H1 (cell line): ENCODE data around the gene RETREG1. TPM values are rescaled to one million over a fixed set of nuclear protein-coding genes. Genes with fewer than 3 reads are reported as not detected.

ENCODE experiments used
- BACH1 ChIP-seq: IDR thresholded peaks from 2 replicates; pipeline ENCODE4 v1.6.1; 2012; ENCODE audit warnings: low read length, improper control_type of control experiment
- CBX5 ChIP-seq: fragments of 300-800, 300-1000 bp; sonication (generic); IDR thresholded peaks from 2 replicates; pipeline ENCODE4 v1.7.1; 2016; ENCODE audit warnings: antibody characterized with exemption, low read length, low read depth
- EGR1 ChIP-seq: IDR thresholded peaks from 2 replicates; pipeline ENCODE4 v1.6.1; 2011; ENCODE audit warnings: low read depth, low read length, borderline replicate concordance
- FOSL1 ChIP-seq: IDR thresholded peaks from 2 replicates; pipeline ENCODE4 v1.6.1; 2011; ENCODE audit warnings: mild to moderate bottlenecking, low read depth, low read length, moderate library complexity; ENCODE audit not compliant: insufficient read depth
- JUN ChIP-seq: IDR thresholded peaks from 2 replicates; pipeline ENCODE4 v1.6.1; 2011; ENCODE audit warnings: low read depth, mild to moderate bottlenecking, improper control_type of control experiment, low read length
- JUND ChIP-seq: IDR thresholded peaks from 2 replicates; pipeline ENCODE4 v1.6.1; 2011; ENCODE audit warnings: mild to moderate bottlenecking, improper control_type of control experiment, low read length
- MAFK ChIP-seq: IDR thresholded peaks from 2 replicates; pipeline ENCODE4 v1.6.1; 2012; ENCODE audit warnings: low read depth, mild to moderate bottlenecking, improper control_type of control experiment, low read length
- NANOG ChIP-seq: IDR thresholded peaks from 2 replicates; pipeline ENCODE4 v1.6.1; 2011; ENCODE audit warnings: low read length, low read depth, mild to moderate bottlenecking, inconsistent platforms; ENCODE audit not compliant: insufficient read depth, poor library complexity, severe bottlenecking
- NRF1 ChIP-seq: IDR thresholded peaks from 2 replicates; pipeline ENCODE4 v1.6.1; 2011; ENCODE audit warnings: mild to moderate bottlenecking, low read depth, low read length, improper control_type of control experiment
- PHF8 ChIP-seq: fragments of 200-600 bp; sonication (generic); conservative IDR thresholded peaks from 2 replicates; pipeline ENCODE4 v1.7.1; 2012; ENCODE audit warnings: low read depth, mild to moderate bottlenecking, inconsistent platforms, low read length, moderate library complexity
- POLR2A ChIP-seq, 2 experiments: IDR thresholded peaks; 1 replicate in 1 of 2; 2 replicates in 1 of 2; pipeline ENCODE4 v1.6.1; 2011; ENCODE audit warnings: low read depth in 2 of 2, low read length in 2 of 2, mild to moderate bottlenecking in 2 of 2; ENCODE audit errors: control extremely low read depth in 1 of 2
- RAD21 ChIP-seq, 2 experiments: IDR thresholded peaks in 1 of 2; conservative IDR thresholded peaks in 1 of 2; 2 replicates each; pipeline ENCODE4 v1.6.1; 2011; ENCODE audit warnings: low read depth in 2 of 2, low read length in 2 of 2, improper control_type of control experiment in 1 of 2, inconsistent platforms in 1 of 2, mild to moderate bottlenecking in 1 of 2, moderate library complexity in 1 of 2
- RBBP5 ChIP-seq: IDR thresholded peaks from 2 replicates; pipeline ENCODE4 v1.7.1; 2012; ENCODE audit warnings: low read depth, mild to moderate bottlenecking, inconsistent platforms, low read length, moderate library complexity, borderline replicate concordance
- RXRA ChIP-seq: IDR thresholded peaks from 2 replicates; pipeline ENCODE4 v1.6.1; 2011; ENCODE audit warnings: low read depth, mild to moderate bottlenecking, low read length, moderate library complexity; ENCODE audit not compliant: insufficient read depth
- SP1 ChIP-seq: IDR thresholded peaks from 2 replicates; pipeline ENCODE4 v1.6.1; 2011; ENCODE audit warnings: low read depth, low read length
- SUZ12 ChIP-seq: fragments of 200-600 bp; sonication (generic); IDR thresholded peaks from 2 replicates; pipeline ENCODE4 v1.6.1; 2012; ENCODE audit warnings: mild to moderate bottlenecking, inconsistent platforms, low read length, moderate library complexity, mixed read lengths
- TCF12 ChIP-seq: IDR thresholded peaks from 2 replicates; pipeline ENCODE4 v1.6.1; 2011; ENCODE audit warnings: low read depth, mild to moderate bottlenecking, low read length
- TEAD4 ChIP-seq: IDR thresholded peaks from 2 replicates; pipeline ENCODE4 v1.6.1; 2012; ENCODE audit warnings: low read depth, low read length, inconsistent platforms, mixed read lengths
- USF2 ChIP-seq: IDR thresholded peaks from 2 replicates; pipeline ENCODE4 v1.6.1; 2011; ENCODE audit warnings: low read length, improper control_type of control experiment
- polyA plus RNA-seq, 7 experiments: library from polyadenylated mRNA; depleted of rRNA in 3 of 7; stranded (reverse) in 5 of 7; unstranded in 2 of 7; fragments of >200 nt in 5 of 7; fragments of 200-250 nt in 2 of 7; gene quantifications; 1 replicate in 5 of 7; 2 replicates in 1 of 7; 4 replicates in 1 of 7; pipeline versions ENCODE4 v1.2.1 to v1.2.3, GENCODE V29; 2011 to 2013; ENCODE audit warnings: missing spikeins in 2 of 7, mixed read lengths in 2 of 7
- total RNA-seq: library from RNA; stranded (reverse); fragmentation: NEBNext Ultra II Directional; extraction: Animal tissue kit (Norgen Biotek cat#: 25700); gene quantifications from 2 replicates; pipeline ENCODE4 v1.2.1, GENCODE V29; 2021
- TF ChIP-seq, protein P1 (sequence below): IDR thresholded peaks from 2 replicates; pipeline ENCODE4 v1.6.1; 2012; ENCODE audit warnings: inconsistent platforms

RETREG1 gene
- total and polyA plus RNA-seq, 2 of the 8 experiments (the other 6 are each of a cell fraction or from before 2014, with no cell fraction given): 0.62 to 1.9 TPM

- no peak for TF ChIP-seq EGR1
- no peak for TF ChIP-seq RAD21 (IDR thresholded peaks at IDR 0.05 in 1 of 2, conservative IDR thresholded peaks at IDR 0.05 in 1 of 2; ENCODE audit: low read depth in 2 of 2, low read length in 2 of 2)
- no peak for TF ChIP-seq USF2
- no peak for TF ChIP-seq TCF12
- no peak for TF ChIP-seq JUN
- TF ChIP-seq RXRA: no peak
- TF ChIP-seq JUND: no peak
- TF ChIP-seq, protein P1, sequence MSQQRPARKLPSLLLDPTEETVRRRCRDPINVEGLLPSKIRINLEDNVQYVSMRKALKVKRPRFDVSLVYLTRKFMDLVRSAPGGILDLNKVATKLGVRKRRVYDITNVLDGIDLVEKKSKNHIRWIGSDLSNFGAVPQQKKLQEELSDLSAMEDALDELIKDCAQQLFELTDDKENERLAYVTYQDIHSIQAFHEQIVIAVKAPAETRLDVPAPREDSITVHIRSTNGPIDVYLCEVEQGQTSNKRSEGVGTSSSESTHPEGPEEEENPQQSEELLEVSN: peak; percentile 59
- no peak for TF ChIP-seq TEAD4
- 0 out of 2 replicates have a peak, but pooled peaks have one; percentile 11 for TF ChIP-seq MAFK
- TF ChIP-seq NRF1: no peak
- TF ChIP-seq FOSL1: no peak
- no peak for TF ChIP-seq RBBP5
- TF ChIP-seq SP1: no peak
- peak; percentile 66 for TF ChIP-seq NANOG
- no peak for TF ChIP-seq PHF8
- no peak for TF ChIP-seq BACH1
- TF ChIP-seq CBX5: no peak
- no peak for TF ChIP-seq SUZ12
- TF ChIP-seq POLR2A (IDR thresholded peaks at IDR 0.05; ENCODE audit: control extremely low read depth in 1 of 2, low read depth in 2 of 2, low read length in 2 of 2): no peak
Measured at GRCh38 chr5:16574789-16575721, 41.7 kb downstream of the RETREG1 start (continued).
